NK-92 (cell line): ENCODE results near the gene SORL1.

Source experiments
- DNase-seq: peaks from one replicate; lab custom pipeline; 2025; ENCODE audit not compliant: unreplicated experiment; lab: John Stamatoyannopoulos, UW

Gene SORL1

GRCh38 chr11:121533601-121534000 is 81.5 kb downstream of the SORL1 start:
- DNase-seq: no peak

- DNase-seq: no peak
Measured at GRCh38 chr11:121534131-121535093, 82.3 kb downstream of the SORL1 start.

- no peak for DNase-seq
Measured at GRCh38 chr11:121535129-121535796, 83.1 kb downstream of the SORL1 start.

- no peak for DNase-seq
Measured at GRCh38 chr11:121536126-121536525, 84.0 kb downstream of the SORL1 start.

- no peak for DNase-seq
Measured at GRCh38 chr11:121538054-121538453, 85.9 kb downstream of the SORL1 start.

- DNase-seq: no peak
Measured at GRCh38 chr11:121539000-121539399, 86.9 kb downstream of the SORL1 start.

GRCh38 chr11:121540627-121541026 is 88.5 kb downstream of the SORL1 start:
- no peak for DNase-seq

- no peak for DNase-seq
Measured at GRCh38 chr11:121543836-121544380, 91.8 kb downstream of the SORL1 start.

GRCh38 chr11:121544956-121545355 is 92.8 kb downstream of the SORL1 start:
- DNase-seq: no peak

- no peak for DNase-seq
Measured at GRCh38 chr11:121547574-121547973, 95.5 kb downstream of the SORL1 start.

- no peak for DNase-seq
Measured at GRCh38 chr11:121550247-121551030, 98.3 kb downstream of the SORL1 start.

GRCh38 chr11:121551463-121551862 is 99.3 kb downstream of the SORL1 start:
- DNase-seq: no peak

- DNase-seq: no peak
Measured at GRCh38 chr11:121552154-121552553, 100.0 kb downstream of the SORL1 start.

GRCh38 chr11:121552644-121553043 is 100.5 kb downstream of the SORL1 start:
- no peak for DNase-seq

GRCh38 chr11:121553389-121553788 is 101.3 kb downstream of the SORL1 start:
- DNase-seq: no peak

GRCh38 chr11:121553806-121554205 is 101.7 kb downstream of the SORL1 start:
- DNase-seq: no peak

- DNase-seq: no peak
Measured at GRCh38 chr11:121554552-121554951, 102.4 kb downstream of the SORL1 start.

- no peak for DNase-seq
Measured at GRCh38 chr11:121555121-121555520, 103.0 kb downstream of the SORL1 start.

- DNase-seq: no peak
Measured at GRCh38 chr11:121556937-121557336, 104.8 kb downstream of the SORL1 start.

GRCh38 chr11:121557348-121557747 is 105.2 kb downstream of the SORL1 start:
- no peak for DNase-seq

GRCh38 chr11:121559606-121560200 is 107.6 kb downstream of the SORL1 start:
- DNase-seq: no peak
